ENCODE results near the gene EN2. TPM values are rescaled to one million over a fixed set of nuclear protein-coding genes. Genes with fewer than 3 reads are reported as not detected.
A peak's percentile ranks its signal among the peaks of the same experiment; 100 is the strongest.

Gene EN2
- polyA plus RNA-seq, 1 donor from 2014 or later, result not detected

DNA sequence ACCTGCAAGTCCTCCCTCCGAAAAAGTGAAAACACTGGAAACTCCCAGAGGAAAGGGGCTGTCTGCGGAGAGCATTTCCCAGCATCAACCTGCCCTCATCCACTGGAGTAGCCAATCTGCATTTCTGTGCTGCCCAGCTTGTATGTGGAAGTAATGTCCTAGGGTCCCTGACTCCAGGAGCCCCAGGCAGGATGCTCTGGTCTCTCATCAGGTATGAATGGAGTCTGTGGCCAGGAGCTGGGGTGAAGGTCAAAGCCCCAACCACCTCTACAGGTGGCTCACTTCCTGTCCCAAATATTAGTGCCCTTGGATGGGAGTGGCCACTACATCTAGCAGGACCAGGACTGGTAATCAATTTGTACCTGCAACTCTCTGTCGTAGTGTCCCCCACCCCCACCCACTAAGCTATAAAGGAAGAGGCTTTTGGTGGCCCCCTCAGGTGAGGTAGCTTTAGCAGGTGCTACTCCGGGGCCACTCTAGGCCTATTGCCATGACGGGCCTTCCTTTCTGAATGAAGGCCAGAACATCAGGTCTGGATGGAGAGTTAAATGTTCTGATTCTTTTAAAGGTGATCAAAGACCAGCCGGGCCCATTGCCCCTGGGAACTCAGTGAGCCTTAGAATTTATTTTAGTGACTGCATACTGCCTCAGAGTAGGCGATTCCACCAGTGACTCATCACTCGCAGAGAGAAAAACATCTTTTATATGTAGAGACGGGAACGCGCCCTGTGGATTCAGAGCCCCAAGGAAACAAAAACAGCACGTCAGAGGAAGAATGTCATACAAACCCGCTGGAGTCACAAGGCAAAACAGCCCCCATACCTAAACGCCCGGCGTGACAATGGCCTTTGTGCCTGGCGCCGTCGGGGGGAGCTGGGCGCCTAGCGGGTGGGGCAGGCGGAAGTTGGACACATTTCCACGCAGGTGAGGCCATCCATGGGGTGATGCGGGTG is 13.0 kb downstream of the EN2 start:
- Mint-ChIP-seq H3K36me3 (peaks cover 2% of the 10 kb centered on the region), H3K27me3 (peaks cover 81% of the 10 kb centered on the region), H3K4me3 (peak overlapping the region in 3 of 4 donors; percentile 17 to 65 (median 45)), H3K4me1 (peaks cover 4 to 15% (median 8%) of the 10 kb centered on the region in 3 donors), H3K27ac (peak overlapping the region in 2 of 3 donors; percentile 36 to 44), H3K9me3 (peaks cover 0 to 7% (median 4%) of the 10 kb centered on the region in 3 donors)

DNA sequence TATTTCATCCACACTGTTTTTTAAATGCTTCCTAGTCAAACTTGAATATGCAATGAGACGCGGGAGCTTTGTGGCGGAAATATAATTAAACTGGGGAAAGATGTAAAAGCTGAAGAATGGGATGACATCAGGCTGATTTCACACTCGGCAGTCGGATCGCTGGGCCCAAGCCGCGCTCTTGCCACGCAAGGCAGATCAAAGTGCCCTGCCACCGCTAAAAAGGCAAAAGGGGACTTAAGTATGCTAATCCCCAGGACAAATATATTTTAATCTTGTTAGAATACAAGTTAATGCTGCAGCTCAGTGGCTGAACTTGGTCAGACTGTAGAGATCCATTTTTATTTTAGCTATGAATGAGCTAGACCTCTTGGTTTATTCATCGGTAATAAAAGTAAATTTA is 13.8 kb downstream of the EN2 start:
- Mint-ChIP-seq H3K27me3 (peaks cover 83% of the 10 kb centered on the region), H3K27ac (peak overlapping the region; percentile 36 to 63 (median 40)), H3K4me3 (peak overlapping the region in 1 of 4 donors; percentile 45), H3K9me3 (peaks cover 0 to 12% (median 4%) of the 10 kb centered on the region in 3 donors), H3K4me1 (peaks cover 4 to 15% (median 6%) of the 10 kb centered on the region in 3 donors), H3K36me3 (peaks cover 2% of the 10 kb centered on the region)

GRCh38 chr7:155477476-155477875 is 19.5 kb downstream of the EN2 start:
- Mint-ChIP-seq H3K36me3 (peaks cover 2% of the 10 kb centered on the region), H3K9me3 (peaks cover 2 to 10% (median 2%) of the 10 kb centered on the region in 3 donors), H3K4me1 (peaks cover 0 to 10% (median 0%) of the 10 kb centered on the region in 3 donors), H3K27ac (no peak overlapping the region), H3K4me3 (no peak overlapping the region), H3K27me3 (peaks cover 50% of the 10 kb centered on the region)

- Mint-ChIP-seq H3K9me3 (peaks cover 0 to 2% (median under 1%) of the 10 kb centered on the region in 3 donors), H3K4me1 (peaks cover 0 to 11% (median 4%) of the 10 kb centered on the region in 3 donors), H3K27me3 (peaks cover 26% of the 10 kb centered on the region), H3K36me3 (no peaks in the 10 kb centered on the region), H3K4me3 (no peak overlapping the region), H3K27ac (no peak overlapping the region)
These were observed 23.8 kb downstream of the EN2 start for GRCh38 chr7:155481764-155482163.

- Mint-ChIP-seq H3K9me3 (peaks cover 0 to 2% (median 0%) of the 10 kb centered on the region in 3 donors), H3K27me3 (peaks cover 21% of the 10 kb centered on the region), H3K4me3 (peak overlapping the region in 3 of 4 donors; percentile 77 to 90 (median 86)), H3K36me3 (no peaks in the 10 kb centered on the region), H3K4me1 (peaks cover 0 to 7% (median 4%) of the 10 kb centered on the region in 3 donors), H3K27ac (peak overlapping the region in 2 of 3 donors; percentile 37 to 86)
These were observed 24.7 kb downstream of the EN2 start for GRCh38 chr7:155482511-155483183.

DNA sequence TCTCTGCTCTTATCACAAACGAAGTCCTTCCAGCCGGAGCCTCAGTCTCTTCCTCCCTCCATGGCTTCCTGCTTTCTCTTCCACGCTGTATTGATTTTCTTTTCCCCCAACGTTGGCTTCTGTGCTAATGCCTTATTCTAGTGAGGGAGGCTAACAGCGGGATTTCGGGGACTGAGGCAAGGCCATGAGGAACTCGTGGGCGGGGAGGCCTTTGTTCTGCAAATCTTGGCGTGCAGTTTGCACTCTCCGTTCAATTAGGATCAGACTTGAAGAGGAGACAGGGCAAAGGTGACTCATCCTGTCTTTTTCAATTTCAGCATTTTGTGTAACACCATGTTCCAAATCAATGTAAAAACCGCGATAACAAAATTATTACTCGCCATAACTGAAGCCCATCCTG is 25.3 kb downstream of the EN2 start:
- H3K27ac Mint-ChIP-seq, result peak overlapping the region in 2 of 3 donors; percentile 50 to 86
- peak overlapping the region in 3 of 4 donors; percentile 77 to 90 (median 86) for H3K4me3 Mint-ChIP-seq
- no peaks in the 10 kb centered on the region for H3K36me3 Mint-ChIP-seq
- peaks cover 0 to 7% (median 4%) of the 10 kb centered on the region in 3 donors for H3K4me1 Mint-ChIP-seq
- peaks cover 0 to 2% (median 0%) of the 10 kb centered on the region in 3 donors for H3K9me3 Mint-ChIP-seq
- H3K27me3 Mint-ChIP-seq, result peaks cover 19% of the 10 kb centered on the region

DNA sequence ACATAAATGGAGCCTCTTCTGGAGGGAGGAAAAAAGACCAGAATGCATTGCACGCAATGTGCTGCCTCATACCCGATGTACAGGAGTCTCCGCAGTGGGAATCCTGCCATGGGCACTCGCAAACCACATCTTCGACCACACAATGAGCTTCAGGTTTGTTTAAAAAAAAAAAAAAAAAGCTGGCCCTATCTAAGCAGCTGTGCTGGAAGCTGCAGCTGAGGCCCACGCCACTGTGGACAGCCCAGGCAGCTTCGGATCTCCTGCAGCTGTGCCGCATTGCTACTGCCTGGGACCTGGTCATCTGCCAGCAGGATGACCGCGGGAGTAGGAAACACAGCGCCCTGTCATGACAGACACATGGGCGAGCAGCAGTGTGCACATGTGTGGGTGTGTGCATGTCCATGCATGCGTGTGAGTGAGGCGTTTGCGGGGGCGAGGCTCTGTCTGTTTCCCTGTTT is 26.0 kb downstream of the EN2 start:
- Mint-ChIP-seq H3K27me3 (peaks cover 17% of the 10 kb centered on the region), H3K27ac (peak overlapping the region in 1 of 3 donors; percentile 50), H3K4me1 (peaks cover 3 to 11% (median 7%) of the 10 kb centered on the region in 3 donors), H3K36me3 (peaks cover 3% of the 10 kb centered on the region), H3K4me3 (peak overlapping the region in 1 of 4 donors; percentile 77), H3K9me3 (peaks cover 0 to under 1% (median 0%) of the 10 kb centered on the region in 3 donors)

DNA sequence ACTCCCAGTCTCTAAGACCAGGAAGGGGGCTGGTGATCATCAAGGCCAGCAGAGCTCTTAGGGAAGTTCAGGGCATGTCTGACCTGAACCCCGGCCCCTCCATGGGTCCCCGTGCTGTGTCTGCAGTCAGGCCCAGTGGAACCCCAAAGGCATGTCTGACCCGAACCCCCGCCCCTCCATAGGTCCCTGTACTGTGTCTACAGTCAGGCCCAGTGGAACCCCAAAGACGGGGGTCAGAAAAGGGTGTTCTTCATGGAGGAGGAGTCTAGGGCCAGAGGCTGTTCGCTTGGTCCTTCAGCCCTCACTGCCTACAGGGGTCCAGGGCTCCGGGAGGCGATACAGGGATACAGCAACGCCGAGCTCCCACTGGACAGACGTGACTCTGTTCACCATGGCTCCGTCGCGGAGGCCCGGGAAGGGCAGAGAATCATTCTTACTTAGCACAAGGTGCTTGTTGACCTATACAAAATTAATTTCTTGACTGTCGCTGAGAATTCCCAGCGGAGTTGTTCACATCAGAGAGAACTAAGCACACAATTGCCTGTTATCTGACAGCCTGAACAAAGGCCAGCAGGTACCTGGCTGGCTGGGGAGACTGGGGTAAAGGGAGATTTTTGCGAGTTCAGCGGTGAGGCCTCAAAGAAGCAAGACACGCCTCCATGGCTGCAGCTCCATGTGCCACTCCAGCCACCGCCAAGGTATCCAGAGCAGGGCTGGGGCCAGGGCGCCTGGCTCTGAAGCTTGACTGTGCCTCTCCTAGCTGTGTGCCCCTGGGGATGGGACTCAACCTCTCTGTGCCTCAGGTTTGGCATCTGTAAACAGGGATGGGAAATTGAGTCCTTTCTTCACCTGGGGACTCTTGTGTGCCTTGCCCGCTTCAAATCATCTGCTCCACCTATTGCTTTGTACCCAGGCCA is 26.8 kb downstream of the EN2 start:
- Mint-ChIP-seq H3K27me3 (peaks cover 15% of the 10 kb centered on the region), H3K36me3 (peaks cover 4% of the 10 kb centered on the region), H3K27ac (peak overlapping the region in 1 of 3 donors; percentile 5), H3K9me3 (no peaks in the 10 kb centered on the region), H3K4me1 (peaks cover 9 to 19% (median 15%) of the 10 kb centered on the region in 3 donors), H3K4me3 (peak overlapping the region in 1 of 4 donors; percentile 19)

- Mint-ChIP-seq H3K4me1 (peaks cover 22 to 29% (median 24%) of the 10 kb centered on the region in 3 donors), H3K36me3 (peaks cover 4% of the 10 kb centered on the region), H3K27ac (no peak overlapping the region), H3K9me3 (peaks cover 0 to 7% (median 0%) of the 10 kb centered on the region in 3 donors), H3K4me3 (no peak overlapping the region), H3K27me3 (peaks cover 15% of the 10 kb centered on the region)
These were observed 29.0 kb downstream of the EN2 start for GRCh38 chr7:155486783-155487508.

DNA sequence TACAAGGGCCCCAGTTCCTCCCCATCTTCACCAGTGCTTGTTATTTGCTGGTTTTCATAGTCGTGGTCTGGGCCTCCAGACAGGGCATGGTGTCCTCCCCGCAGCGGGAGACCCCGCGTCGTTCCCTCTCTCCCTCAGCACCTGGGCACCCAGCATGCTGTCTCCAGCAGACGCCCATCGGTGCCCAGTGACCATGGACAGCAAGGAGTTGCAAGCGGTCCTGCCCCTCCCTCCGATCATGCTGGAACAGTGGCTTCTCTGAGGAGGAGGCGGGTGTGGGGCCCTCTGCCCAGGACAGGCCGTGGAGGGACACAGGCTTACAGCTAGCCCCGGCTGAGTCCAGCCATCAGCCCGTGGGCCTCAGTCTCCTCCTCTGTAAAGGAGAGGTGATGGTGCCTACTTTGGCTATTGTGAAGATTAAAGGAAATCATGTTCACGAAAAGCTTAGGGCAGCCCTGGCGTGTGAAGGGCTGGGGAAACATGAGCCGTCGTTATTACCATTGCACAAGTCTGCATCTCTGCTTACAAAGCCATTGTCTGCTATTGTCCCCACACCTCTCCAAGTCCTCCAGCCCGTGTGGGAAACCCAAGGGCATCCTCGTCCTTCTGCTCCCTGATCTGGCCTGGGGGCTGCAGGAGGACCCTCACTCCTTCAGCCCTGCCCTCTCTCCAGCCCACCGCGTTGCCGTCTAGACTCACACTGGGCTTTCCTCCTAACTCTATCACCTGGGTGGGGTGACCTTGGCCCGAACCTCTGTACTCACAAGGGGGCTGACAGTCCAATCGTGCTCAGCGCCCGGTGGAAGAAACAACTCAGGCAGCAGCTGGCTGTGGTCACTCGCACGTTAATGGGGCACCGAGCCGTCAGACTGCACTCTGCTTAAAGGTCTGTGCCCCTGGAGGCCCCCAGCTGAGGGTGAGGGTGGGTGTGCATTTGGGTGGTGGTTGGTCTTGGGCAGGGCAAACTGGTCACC is 29.9 kb downstream of the EN2 start:
- Mint-ChIP-seq H3K36me3 (peaks cover 4% of the 10 kb centered on the region), H3K4me1 (peaks cover 24 to 27% (median 26%) of the 10 kb centered on the region in 3 donors), H3K9me3 (peaks cover 0 to 8% (median 0%) of the 10 kb centered on the region in 3 donors), H3K27me3 (peaks cover 8% of the 10 kb centered on the region), H3K27ac (no peak overlapping the region), H3K4me3 (peak overlapping the region in 1 of 4 donors; percentile 68)

DNA sequence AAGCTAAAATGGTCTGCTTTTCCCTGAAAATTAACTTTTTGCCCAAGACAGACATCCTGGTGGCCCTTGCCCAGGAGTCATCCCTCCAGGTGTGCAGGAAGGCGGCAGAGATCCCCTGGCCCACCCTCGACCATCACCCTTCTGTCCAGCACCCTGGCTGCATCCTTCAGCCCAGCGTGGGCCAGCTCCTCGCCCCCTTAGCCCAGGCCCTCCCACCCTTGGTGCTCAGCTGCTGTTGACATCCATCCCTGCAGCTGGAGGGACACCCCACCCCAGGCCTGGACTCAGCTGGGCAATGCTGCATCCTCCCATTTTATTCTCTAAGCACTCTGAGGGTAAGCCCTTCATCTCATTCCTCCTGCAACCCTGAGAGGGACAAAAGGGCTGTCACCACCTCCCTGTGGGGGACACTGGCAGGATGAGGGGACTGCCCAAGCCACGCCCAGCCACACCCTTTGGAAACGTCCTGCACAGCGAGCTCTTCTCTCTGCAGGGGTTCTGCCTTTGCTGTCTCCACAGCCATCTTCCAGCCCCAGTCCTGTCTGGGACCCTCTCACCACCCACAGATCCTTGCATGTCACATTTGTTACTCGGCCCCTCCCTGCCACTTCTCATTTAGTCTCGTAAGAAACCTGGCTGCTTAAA is 30.7 kb downstream of the EN2 start:
- Mint-ChIP-seq H3K9me3 (peaks cover 0 to 8% (median 0%) of the 10 kb centered on the region in 3 donors), H3K4me3 (peak overlapping the region in 3 of 4 donors; percentile 59 to 88 (median 86)), H3K27ac (peak overlapping the region in 1 of 3 donors; percentile 74), H3K4me1 (peaks cover 20 to 27% (median 25%) of the 10 kb centered on the region in 3 donors), H3K36me3 (peaks cover 4% of the 10 kb centered on the region), H3K27me3 (peaks cover under 1% of the 10 kb centered on the region)
